Panc1 (cell line): Measurements from ENCODE around the gene MBNL2. TPM values are rescaled to one million over a fixed set of nuclear protein-coding genes. Genes with fewer than 3 reads are reported as not detected.

Experiments
- ATAC-seq: fragments of 200-7000 bp; cut with Tn5 transposase; 2 replicates; pipeline ENCODE4 v1.9.1; 2020; ENCODE audit warnings: mild to moderate bottlenecking, moderate library complexity
- BruUV-seq: library from RNA; stranded (reverse); fragments of 400-500 nt; replicated peaks from 2 replicates; lab custom pipeline; 2021; lab: Mats Ljungman, UMichigan
- CTCF ChIA-PET: fragments of 300-600 bp; sonication (Branson Sonifier 250); formaldehyde crosslinking; loops from one replicate; lab custom pipeline; 2022; ENCODE audit warnings: antibody characterized with exemption; lab: Charles Lee
- POLR2A ChIA-PET: fragments of 300-600 bp; sonication (Branson Sonifier 250); formaldehyde crosslinking; loops from one replicate; lab custom pipeline; 2022; ENCODE audit warnings: antibody characterized with exemption; lab: Charles Lee
- DNase-seq: peaks from one replicate; pipeline ENCODE4 v3.0.0-alpha.2; 2010; ENCODE audit warnings: low read depth, low spot score
- H3K27ac ChIP-seq: 2 replicates; pipeline ENCODE4 v1.5.1; 2011; ENCODE audit warnings: mild to moderate bottlenecking, low read length, inconsistent platforms
- H3K27me3 ChIP-seq: fragments of 200-500 bp; sonication (Bioruptor generic); 2 replicates; pipeline ENCODE4 v1.6.0; 2014; ENCODE audit warnings: low read length, inconsistent platforms; ENCODE audit not compliant: control insufficient read depth, insufficient read depth
- H3K36me3 ChIP-seq: fragments of 200-500 bp; sonication (Bioruptor generic); 2 replicates; pipeline ENCODE4 v1.5.1; 2014; ENCODE audit warnings: inconsistent platforms, mild to moderate bottlenecking, low read length, moderate library complexity; ENCODE audit not compliant: control insufficient read depth, insufficient read depth
- H3K4me1 ChIP-seq: 2 replicates; pipeline ENCODE4 v1.5.1; 2011; ENCODE audit warnings: inconsistent platforms, mild to moderate bottlenecking, low read length, moderate library complexity; ENCODE audit not compliant: control insufficient read depth, insufficient read depth
- H3K4me3 ChIP-seq, 2 experiments: 2 replicates each; pipeline ENCODE4 v1.5.1; 2011 to 2012; ENCODE audit warnings: low read depth in 2 of 2, low read length in 2 of 2, mild to moderate bottlenecking in 2 of 2, inconsistent platforms in 1 of 2, moderate library complexity in 1 of 2
- H3K9me3 ChIP-seq: fragments of 200-500 bp; sonication (Bioruptor generic); 2 replicates; pipeline ENCODE4 v1.5.1; 2014; ENCODE audit warnings: low read depth, mild to moderate bottlenecking, inconsistent platforms, low read length, moderate library complexity; ENCODE audit not compliant: control insufficient read depth, insufficient read depth
- POLR2AphosphoS5 ChIP-seq: IDR thresholded peaks from 2 replicates; pipeline ENCODE4 v1.6.1; 2012; ENCODE audit warnings: mild to moderate bottlenecking, low read depth, low read length, moderate library complexity
- SIN3A ChIP-seq: IDR thresholded peaks from 2 replicates; pipeline ENCODE4 v1.6.1; 2012; ENCODE audit warnings: low read depth, mild to moderate bottlenecking, low read length, moderate library complexity, borderline replicate concordance; ENCODE audit not compliant: insufficient read depth
- TCF7L2 ChIP-seq: IDR thresholded peaks from 2 replicates; pipeline ENCODE4 v1.6.1; 2011; ENCODE audit warnings: mild to moderate bottlenecking, low read depth, low read length, inconsistent platforms
- in situ Hi-C: cut with HindIII; loops from 2 replicates; pipeline ENCODE4 v1.10.0; 2016; ENCODE audit warnings: low sequenced_read_pairs, low pct_unique_long_range_greater_than_20kb
- intact Hi-C: fragments of 100-400 bp; cut with micrococcal nuclease; formaldehyde crosslinking; loops from one replicate; pipeline ENCODE4 v1.10.0; 2022; ENCODE audit not compliant: unreplicated experiment
- total RNA-seq: library from RNA; stranded (reverse); gene quantifications from one replicate; pipeline ENCODE4 v1.2.1, GENCODE V29; 2021; ENCODE audit not compliant: unreplicated experiment
- TF ChIP-seq, protein P1 (sequence below), 2 experiments: IDR thresholded peaks; 2 replicates each; pipeline ENCODE4 v1.6.1; 2011 to 2012; ENCODE audit warnings: low read depth in 2 of 2, control low read depth in 1 of 2, low read length in 1 of 2, mild to moderate bottlenecking in 1 of 2, moderate library complexity in 1 of 2; ENCODE audit not compliant: insufficient read depth in 1 of 2
- TF ChIP-seq, protein P2 (sequence below): fragments of 450-650 bp; IDR thresholded peaks from 2 replicates; pipeline ENCODE4 v1.5.1; 2017; ENCODE audit warnings: mild to moderate bottlenecking

MBNL2 gene
- total RNA-seq, 1 experiment from 2014 or later, result 103 TPM

DNA sequence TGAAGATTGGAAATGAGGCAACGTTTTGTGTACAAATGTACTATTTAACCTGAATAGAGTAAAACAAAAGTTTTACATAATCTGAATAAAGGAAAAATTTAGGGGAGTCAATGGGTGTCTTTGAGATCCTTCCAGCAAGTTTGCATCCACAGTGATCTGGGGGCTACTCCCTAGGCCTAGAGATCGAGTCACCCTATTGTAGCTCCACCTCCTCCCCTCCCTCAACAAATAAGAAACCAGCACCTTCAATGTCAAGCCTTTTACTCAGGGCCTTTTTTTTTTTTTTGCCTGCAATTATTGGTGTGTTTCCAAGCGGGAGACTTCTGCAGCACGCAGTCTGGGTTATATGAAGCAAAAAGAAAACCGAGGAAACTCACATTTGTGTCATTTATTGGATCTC is 195.6 kb downstream of the MBNL2 start:
- Histone ChIP-seq H3K4me1 (no peaks in the 10 kb centered on the region), H3K4me3 (no peak overlapping the region), H3K9me3 (no peaks in the 10 kb centered on the region), H3K27ac (no peak overlapping the region), H3K36me3 (no peaks in the 10 kb centered on the region), H3K27me3 (no peaks in the 10 kb centered on the region)
- ChIA-PET POLR2A (no interaction called here), CTCF (no interaction called here)
- no peak for TF ChIP-seq SIN3A
- in situ Hi-C loops, result no loop called here
- no peak for DNase-seq
- no peak for ATAC-seq
- intact Hi-C loops, result no loop called here
- BruUV-seq, result no TSS peak

DNA sequence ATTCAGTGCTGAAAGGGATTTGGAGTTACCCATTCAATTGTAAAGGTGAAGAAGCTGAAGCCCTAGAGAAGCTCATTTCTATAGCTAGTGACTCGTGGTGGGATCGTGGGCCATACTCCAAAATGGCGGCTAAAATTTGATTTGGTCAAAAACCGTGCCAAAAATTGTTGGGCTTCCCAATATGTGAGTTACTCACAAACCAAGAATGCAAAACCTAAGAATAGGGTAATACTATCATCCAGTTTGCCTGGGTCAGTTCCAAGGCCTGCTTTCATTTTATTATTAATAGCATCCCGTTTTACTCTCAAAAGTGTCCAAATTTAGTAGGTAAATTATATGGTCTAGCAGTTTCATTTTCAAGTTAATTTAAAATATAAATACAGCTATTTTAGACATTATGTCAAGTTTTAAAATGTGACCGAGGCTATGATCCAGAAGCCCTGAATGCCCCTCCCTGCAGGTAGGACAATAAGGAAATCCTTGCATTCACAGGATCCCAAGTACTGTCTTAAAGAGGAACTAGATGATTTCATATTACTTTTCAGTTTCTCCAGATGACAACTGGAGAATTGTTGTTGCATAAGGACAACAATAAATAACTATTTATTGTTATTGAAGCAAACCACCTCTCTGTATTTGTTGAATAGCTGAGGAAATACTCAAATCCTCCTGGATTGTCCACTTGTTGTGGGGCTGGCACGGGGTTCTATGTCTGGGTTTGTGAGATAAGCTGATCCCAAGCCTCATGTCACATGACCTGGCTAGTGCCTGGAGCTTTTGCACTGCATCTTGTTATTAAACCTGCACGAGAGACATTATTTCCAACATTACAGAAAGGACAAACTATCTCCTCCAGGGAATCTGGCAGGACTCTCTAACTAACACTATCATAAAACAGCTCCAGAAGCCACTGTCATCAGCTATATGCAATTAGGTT is 200.3 kb downstream of the MBNL2 start:
- POLR2A ChIA-PET, result no interaction called here
- DNase-seq, result no peak
- no peaks in the 10 kb centered on the region for H3K4me1 ChIP-seq
- in situ Hi-C loops (no loop called here), intact Hi-C loops (no loop called here)
- H3K9me3 ChIP-seq, result no peaks in the 10 kb centered on the region
- no peak overlapping the region for H3K27ac ChIP-seq
- H3K36me3 ChIP-seq, result no peaks in the 10 kb centered on the region
- no peaks in the 10 kb centered on the region for H3K27me3 ChIP-seq
- H3K4me3 ChIP-seq, result no peak overlapping the region
- TF ChIP-seq TCF7L2 (no peak), SIN3A (no peak), POLR2AphosphoS5 (no peak)
- TF ChIP-seq, protein P1, sequence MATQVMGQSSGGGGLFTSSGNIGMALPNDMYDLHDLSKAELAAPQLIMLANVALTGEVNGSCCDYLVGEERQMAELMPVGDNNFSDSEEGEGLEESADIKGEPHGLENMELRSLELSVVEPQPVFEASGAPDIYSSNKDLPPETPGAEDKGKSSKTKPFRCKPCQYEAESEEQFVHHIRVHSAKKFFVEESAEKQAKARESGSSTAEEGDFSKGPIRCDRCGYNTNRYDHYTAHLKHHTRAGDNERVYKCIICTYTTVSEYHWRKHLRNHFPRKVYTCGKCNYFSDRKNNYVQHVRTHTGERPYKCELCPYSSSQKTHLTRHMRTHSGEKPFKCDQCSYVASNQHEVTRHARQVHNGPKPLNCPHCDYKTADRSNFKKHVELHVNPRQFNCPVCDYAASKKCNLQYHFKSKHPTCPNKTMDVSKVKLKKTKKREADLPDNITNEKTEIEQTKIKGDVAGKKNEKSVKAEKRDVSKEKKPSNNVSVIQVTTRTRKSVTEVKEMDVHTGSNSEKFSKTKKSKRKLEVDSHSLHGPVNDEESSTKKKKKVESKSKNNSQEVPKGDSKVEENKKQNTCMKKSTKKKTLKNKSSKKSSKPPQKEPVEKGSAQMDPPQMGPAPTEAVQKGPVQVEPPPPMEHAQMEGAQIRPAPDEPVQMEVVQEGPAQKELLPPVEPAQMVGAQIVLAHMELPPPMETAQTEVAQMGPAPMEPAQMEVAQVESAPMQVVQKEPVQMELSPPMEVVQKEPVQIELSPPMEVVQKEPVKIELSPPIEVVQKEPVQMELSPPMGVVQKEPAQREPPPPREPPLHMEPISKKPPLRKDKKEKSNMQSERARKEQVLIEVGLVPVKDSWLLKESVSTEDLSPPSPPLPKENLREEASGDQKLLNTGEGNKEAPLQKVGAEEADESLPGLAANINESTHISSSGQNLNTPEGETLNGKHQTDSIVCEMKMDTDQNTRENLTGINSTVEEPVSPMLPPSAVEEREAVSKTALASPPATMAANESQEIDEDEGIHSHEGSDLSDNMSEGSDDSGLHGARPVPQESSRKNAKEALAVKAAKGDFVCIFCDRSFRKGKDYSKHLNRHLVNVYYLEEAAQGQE (IDR thresholded peaks at IDR 0.05; ENCODE audit: insufficient read depth in 1 of 2, low read depth in 2 of 2, low read length in 1 of 2), result no peak
- ATAC-seq, result no peak
- no TSS peak for BruUV-seq
- CTCF ChIA-PET, result no interaction called here

DNA sequence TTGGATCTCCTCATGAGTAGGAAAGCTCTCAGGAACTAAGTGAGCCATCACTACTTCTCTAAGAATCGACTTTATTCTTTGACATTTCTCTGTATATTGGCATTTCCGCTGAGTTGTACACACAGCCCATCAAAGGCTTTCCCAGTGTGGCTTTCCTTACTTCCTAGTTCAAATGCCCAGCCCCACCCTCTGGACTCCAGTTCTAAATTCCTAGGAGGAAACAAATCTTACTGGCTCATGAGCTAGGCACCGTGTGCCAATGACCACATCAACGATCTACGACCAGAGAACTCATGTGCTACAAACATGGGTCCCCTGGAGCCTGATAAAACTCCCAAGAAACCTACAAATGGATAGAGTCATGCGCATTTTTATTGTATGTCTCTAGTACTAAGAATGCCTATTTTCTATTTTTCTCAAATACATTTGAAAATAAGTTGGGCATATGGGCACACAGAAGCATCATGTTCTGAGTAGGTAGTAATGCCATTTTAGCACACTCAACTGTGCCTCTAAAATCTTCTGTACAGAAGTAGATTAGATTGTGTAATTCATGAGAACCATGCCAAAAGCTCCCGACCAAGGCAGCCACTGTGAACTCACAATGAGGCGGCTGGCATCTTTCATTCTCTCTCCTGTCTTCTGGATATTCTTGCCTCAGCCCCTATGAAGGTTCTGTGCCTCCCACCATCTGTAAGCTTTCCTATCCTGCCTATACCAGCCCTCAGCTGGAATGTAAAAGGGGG is 201.3 kb downstream of the MBNL2 start:
- DNase-seq (no peak), ATAC-seq (no peak)
- H3K9me3 ChIP-seq, result no peaks in the 10 kb centered on the region
- no TSS peak for BruUV-seq
- in situ Hi-C loops (no loop called here), intact Hi-C loops (no loop called here)
- no peaks in the 10 kb centered on the region for H3K4me1 ChIP-seq
- H3K4me3 ChIP-seq, result no peak overlapping the region
- H3K27me3 ChIP-seq, result no peaks in the 10 kb centered on the region
- no peak overlapping the region for H3K27ac ChIP-seq
- no peaks in the 10 kb centered on the region for H3K36me3 ChIP-seq
- ChIA-PET CTCF (no interaction called here), POLR2A (no interaction called here)
- TF ChIP-seq, protein P2, sequence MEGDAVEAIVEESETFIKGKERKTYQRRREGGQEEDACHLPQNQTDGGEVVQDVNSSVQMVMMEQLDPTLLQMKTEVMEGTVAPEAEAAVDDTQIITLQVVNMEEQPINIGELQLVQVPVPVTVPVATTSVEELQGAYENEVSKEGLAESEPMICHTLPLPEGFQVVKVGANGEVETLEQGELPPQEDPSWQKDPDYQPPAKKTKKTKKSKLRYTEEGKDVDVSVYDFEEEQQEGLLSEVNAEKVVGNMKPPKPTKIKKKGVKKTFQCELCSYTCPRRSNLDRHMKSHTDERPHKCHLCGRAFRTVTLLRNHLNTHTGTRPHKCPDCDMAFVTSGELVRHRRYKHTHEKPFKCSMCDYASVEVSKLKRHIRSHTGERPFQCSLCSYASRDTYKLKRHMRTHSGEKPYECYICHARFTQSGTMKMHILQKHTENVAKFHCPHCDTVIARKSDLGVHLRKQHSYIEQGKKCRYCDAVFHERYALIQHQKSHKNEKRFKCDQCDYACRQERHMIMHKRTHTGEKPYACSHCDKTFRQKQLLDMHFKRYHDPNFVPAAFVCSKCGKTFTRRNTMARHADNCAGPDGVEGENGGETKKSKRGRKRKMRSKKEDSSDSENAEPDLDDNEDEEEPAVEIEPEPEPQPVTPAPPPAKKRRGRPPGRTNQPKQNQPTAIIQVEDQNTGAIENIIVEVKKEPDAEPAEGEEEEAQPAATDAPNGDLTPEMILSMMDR, result no peak
- TF ChIP-seq POLR2AphosphoS5 (no peak), SIN3A (no peak), TCF7L2 (no peak)
- TF ChIP-seq, protein P1 (IDR thresholded peaks at IDR 0.05; ENCODE audit: insufficient read depth in 1 of 2, low read depth in 2 of 2, low read length in 1 of 2), result no peak
